CD4-positive, alpha-beta T cell treated with Interleukin-12 subunit alpha and Interleukin-12 subunit beta, for 1 hour (primary cell): ENCODE measurements around the gene TP73.
A peak's percentile ranks its signal among the peaks of the same experiment; 100 is the strongest.
"Not testable (repeated sequence)": the region's sequence is repeated elsewhere in the genome, so short reads cannot be mapped to it uniquely, and the experiment has no call there.

Source experiments
- DNase-seq: peaks from one replicate; pipeline ENCODE4 v3.0.0-alpha.2; 2020

TP73 gene

DNA sequence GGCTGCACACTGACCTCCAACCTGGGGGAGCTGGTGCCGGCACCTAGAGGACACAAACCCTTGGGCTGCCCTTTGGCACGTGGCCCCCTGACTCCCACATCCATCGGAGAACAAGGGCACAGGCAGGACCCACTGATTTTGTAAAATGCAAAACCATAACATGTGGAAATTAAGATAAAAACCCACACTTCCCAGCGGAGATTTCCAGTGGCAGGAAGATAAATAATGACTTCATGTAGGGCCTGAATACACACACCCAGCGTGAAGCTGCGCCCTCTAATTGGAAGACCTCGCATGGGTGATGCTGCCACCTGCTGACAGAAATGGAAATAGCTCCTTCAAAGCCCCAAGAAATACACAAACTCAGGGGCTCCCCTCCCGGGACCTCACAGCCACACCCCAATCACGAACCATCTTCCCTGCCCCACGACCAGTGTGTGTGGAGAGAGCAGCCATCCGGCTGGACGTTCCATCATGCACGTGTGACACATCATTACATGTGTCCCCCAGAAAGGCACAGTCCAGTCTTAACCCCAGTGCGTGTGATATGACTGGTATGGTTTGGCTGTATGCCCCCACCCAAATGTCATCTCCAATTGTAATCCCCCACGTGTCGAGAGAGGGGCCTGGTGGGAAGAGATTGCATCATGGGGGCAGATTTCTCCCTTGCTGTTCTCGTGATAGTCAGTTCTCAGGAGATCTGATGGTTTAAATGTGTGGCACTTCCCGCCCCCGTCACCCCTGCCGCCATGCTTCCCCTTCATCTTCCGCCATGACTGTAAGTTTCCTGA lies 33.2 kb upstream of the TP73 start:
- peak; percentile 84 for DNase-seq

- DNase-seq, result no peak
Observed at GRCh38 chr1:3620708-3621107, 31.6 kb upstream of the TP73 start.

DNA sequence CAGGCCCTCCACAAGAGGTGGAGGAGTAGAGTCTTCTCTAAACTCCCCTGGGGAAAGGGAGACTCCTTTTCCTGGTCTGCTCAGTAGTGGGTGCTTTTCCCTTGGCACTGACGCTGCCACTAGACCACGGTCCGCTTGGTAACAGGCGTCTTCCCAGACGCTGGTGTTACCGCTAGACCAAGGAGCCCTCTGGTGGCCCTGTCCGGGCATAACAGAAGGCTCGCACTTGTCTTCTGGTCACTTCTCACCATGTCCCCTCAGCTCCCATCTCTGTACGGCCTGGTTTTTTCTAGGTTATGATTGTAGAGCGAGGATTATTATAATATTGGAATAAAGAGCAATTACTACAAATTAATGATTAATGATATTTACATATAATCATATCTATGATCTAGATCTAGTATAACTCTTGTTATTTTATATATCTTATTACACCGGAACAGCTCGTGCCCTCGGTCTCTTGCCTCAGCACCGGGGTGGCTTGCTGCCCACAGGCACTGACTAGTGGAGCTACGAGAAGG lies 31.1 kb upstream of the TP73 start:
- DNase-seq, result peak; percentile 24

- DNase-seq, result not testable (repeated sequence)
Observed at GRCh38 chr1:3622102-3622501, 30.2 kb upstream of the TP73 start.

DNA sequence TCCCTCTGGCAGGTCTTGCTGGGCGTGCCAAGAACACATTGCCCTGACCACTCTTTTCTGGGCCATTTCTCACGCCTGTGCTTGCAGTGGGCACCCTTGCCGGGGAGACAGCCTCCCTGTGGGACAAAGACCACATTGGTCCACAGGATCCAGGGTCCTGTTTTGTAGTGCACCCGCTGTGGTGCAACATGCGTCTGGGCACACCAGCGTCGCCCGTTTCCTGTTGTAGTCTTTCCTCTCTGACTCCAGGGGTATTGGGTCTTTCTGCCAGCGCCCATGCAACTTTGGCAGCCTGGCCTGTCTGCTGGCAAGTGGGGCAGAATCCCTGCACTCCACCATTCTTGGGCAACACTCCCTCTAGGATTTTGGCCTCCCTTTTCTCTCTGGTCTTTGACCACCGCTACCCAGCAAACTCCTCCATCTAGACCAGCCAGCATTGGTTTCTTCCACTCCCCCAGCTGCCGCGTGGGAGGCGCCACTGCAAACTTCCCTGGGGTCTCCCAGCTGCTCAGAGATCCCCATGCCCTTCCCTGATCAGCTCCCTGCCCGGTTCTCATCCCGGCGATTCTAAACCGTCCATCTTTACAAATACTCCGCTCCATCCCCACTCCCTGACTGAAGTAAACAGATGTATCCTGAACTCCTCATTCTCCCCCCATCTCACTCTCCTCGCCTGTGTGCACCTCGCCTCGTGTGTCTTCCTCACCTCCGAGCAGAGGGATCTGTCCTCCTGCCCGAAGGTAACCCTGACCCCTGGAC lies 28.7 kb upstream of the TP73 start:
- DNase-seq, result no peak

DNA sequence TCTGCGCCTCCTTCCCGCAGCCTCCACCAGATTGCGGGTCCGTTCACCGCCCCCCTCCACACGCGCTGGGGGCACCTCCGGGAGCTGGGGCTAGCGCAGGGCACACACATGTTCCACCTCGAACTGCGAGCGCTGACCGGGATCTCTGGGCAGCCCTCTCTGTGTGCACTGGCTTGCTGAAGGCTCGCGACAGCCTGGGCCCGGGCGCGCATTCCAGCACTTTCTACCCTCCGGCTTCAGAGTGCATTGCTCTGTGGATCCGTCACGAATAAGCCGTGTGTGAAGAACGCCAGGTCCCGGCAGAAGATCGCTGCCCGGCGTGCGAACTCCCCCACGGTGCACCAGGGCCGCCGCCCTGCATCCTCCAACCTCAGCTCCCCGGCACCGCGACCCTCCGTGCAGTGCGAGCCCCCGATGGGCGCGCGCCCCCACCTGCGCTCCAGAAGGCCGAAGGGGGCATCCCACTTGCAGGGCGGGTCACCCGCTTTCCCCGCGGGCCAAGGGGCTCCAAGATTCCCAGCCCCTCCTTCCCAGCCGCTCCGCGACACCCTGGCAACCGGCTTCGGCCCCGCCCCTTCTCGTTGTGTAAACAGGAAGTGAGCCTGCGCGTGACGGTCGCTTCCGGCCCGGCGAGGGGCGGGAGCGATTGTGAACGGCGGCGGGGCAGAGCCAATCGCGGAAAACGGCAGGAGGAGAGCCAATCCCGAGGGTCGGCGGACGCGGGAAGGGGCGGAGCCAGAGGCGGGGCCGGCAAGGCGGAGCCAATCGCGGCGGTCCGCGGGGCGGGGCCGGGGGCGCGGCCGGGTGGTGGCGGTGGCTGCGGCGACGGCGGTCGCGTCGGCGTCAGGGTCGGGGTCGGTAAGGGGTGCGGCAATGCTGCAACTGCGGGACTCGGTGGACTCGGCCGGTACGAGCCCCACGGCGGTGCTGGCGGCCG lies 27.8 kb upstream of the TP73 start, which contains the start of gene TPRG1L:
TPRG1L (plus strand) TSS at position 816 of the 937 bp plus-strand sequence; CDS start at position 874, 58 bp downstream.
- peak; percentile 99 for DNase-seq

- DNase-seq, result no peak
Observed at GRCh38 chr1:3625151-3625907, 27.0 kb upstream of the TP73 start.

DNA sequence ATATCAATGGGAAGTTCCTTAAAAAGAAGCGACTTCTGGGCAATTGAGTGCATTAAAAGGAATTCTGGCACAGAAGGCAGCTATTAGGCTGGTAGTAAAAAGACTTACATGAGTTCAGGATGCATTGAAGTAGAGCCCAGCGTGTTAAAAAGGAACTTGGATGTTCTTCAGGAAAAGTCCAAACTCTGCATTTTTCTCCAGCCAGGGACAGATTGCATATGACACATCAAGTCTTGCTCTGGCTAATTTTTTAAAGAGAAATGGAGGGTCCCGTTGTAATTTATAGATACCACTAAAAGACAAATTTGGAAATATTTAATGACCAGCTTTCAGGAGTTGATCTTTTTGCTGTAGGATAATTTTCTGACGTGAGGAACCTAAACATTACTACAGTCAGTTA lies 26.3 kb upstream of the TP73 start:
- DNase-seq, result no peak

GRCh38 chr1:3627515-3628253 lies 24.6 kb upstream of the TP73 start:
- DNase-seq, result no peak

DNA sequence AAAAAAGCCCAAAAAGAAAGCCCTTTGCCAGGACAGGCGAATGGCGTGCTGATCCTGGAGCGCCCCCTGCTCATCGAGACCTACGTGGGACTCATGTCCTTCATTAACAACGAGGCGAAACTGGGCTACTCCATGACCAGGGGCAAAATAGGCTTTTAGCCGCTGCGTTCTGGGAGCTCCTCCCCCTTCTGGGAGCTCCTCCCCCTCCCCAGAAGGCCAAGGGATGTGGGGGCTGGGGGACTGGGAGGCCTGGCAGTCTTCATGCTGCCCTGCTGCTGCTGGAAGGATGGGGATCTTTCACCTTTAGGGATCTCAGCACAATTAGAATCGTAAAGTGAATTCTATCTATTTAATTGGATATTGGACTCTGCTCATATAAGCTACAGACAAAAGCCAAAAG lies 23.9 kb upstream of the TP73 start:
- no peak for DNase-seq

- DNase-seq, result no peak
Observed at GRCh38 chr1:3629561-3630160, 22.7 kb upstream of the TP73 start.

DNA sequence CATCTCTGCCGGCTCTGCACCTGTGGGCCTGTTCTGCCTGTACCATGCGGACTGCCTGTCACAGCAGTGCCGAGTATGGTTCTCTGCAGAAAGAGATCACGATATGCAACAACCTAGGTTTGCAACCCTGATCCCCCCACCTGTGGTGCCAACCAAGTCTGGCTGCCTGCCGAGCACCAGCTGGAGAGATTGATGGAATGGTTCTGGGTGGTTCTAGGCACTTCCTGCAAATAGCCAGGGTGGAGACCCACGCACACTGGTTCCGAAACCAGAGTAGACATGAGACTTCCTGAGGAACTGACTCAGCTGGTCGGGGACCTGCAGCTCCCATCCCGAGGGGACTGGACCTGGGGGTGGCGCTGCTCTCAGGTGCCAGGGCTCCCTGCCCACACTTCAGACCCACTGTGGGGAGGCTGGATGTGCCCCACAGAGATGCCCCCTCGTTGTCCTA lies 22.1 kb upstream of the TP73 start:
- no peak for DNase-seq

DNA sequence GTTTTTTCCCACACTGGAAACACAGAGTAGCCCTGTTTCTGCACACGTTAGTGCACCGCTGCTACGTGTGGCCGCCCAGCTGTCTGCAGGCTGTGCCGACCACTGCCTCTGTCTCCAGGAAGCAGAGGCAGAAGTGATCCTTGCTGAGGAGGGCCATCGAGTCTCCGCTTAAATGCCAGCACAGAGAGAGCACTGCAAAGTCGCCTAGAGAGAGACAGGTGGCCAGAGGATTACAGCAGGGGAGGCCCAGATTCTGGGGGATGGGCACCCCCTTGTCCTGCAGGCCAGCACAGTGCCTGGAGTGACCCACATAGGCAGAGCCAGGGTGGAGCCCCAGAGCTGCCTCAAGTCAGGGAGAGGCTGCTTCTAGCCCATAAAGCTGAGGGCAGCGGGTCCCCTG lies 21.4 kb upstream of the TP73 start:
- no peak for DNase-seq

DNA sequence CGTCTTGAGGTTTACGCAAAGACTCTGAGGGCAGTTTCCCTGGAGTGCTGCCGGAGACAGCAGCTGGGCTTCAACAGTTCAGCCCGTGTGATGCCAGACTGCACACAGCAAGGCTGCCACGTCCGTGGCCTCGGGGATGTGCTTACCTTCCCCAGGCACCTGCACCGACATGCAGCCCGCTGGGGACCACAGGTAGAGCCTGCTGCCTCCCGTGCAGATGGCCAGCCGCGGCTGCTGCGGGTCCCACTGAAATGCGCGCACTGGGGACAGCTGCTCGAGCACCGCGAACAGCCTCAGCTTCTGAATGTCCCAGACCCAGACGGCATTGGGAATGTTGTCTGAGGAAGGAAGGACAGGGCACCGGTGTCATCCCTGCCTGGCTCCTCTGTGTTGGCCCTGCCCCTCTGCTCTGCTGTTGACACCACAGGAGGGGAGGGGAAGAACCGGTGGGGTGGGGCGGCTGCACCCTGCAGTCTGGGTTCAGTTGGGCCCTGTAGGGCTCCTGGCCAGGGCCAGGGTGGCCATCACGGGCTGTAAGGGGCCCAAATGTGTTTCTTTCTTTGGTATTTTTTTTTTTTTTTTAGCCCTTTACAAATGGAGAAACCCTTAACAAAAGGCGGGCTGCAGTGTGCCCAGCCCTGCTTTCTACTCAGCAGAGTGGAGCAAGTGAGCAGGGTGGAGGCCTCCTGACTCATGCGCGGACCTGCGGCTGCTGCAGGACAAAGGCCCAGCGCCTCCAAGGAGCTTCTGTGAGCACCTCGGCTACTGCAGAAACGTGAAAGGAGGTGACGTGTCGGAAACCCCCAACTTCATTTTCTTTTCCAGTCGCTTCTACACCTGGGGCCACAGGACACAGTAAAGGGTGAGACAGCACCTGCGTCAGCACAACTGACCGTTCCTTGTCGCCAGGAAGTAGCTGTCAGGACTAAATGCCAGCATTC lies 20.7 kb upstream of the TP73 start:
- DNase-seq, result no peak

- DNase-seq, result no peak
Observed at GRCh38 chr1:3632298-3632697, 20.0 kb upstream of the TP73 start.

- DNase-seq, result no peak
Observed at GRCh38 chr1:3632716-3633343, 19.5 kb upstream of the TP73 start.

DNA sequence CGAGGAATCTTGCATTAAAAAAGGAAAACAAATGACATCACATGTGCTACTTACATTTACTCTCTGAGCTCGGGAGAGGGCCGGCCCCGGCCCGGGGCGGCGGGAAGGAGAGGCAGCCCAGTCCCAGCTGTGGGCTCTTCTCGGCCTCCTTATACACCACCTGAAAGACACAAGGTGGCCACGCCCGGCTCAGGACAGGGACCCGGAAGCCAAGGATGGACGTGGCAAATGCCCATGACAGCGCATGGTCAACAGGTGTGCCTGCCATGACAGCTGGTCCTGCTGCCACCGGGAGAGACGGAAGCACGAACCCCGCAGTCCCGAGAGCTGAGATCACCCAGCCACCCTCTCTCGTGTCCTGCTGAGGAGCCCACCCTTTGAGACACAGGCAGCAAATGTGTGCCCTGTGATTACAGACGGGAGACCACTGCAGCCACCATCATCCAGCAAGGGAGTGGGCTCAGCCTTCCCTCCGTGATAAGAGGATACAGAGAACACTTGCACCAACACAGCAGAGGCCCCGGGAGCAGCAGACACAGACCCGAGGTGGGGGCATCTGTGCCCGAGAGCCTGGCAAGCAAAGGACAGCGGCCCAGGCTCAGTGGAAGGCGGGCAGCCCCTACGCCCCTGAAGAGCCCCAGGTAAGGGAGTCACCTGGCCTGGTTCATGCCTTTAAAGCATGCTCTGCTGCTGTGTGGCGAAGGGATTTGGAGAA lies 18.8 kb upstream of the TP73 start:
- no peak for DNase-seq

DNA sequence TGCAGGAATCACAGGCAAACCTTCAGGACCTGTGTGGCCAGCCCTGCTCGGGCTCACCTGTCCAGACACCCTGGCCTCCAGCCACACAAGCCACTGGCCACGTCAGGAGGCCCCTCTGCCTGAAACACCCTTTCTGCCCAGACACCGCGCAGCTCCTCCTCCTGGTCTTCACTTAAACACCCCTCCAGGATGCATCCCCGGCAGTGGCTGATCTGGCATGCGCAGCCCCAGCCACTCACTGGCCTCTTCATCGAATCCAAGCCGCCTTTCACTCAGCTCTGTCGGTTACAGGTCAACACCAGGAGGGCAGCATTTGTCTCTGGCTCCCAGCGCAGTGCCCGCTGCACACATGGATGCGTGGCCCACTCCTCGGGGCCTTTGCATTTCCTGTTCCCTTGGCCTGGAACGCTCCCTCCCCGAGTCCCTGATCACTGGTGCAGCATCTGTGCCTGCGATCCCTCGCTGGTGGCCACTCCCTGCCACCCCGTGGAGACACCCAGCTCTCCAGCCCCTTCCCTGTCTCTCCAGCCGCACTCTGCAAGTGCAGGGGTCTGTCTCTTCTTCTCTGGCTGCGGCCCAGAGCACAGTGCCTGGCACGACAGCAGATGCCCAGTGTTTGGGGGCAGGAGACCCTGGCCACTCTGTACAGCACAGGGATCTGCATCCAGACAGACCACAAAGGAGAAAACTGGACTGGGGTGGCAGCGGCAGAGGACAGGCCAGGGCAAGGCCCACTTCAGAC lies 18.1 kb upstream of the TP73 start:
- DNase-seq, result no peak
